ENCODE data around the gene INS.
"Not testable (repeated sequence)": the region's sequence is repeated elsewhere in the genome, so short reads cannot be mapped to it uniquely, and the experiment has no call there.

The INS gene

GRCh38 chr11:2128130-2128510 is 32.9 kb downstream of the INS start:
- Histone ChIP-seq H3K4me1 (ENCODE audit: control insufficient read depth in 2 of 2, insufficient read depth in 1 of 2, low read depth in 1 of 2, low read length in 2 of 2) (peaks cover 0 to 1% of the 10 kb centered on the region in 2 donors), H2BK12ac (ENCODE audit: low read length) (no peak overlapping the region), H3K9ac (ENCODE audit: low read depth, low read length, poor library complexity) (no peak overlapping the region), H2BK5ac (ENCODE audit: low read length) (no peak overlapping the region), H3K4me3 (ENCODE audit: low read length in 2 of 2) (no peak overlapping the region), H3K9me3 (replicated peaks in 1 of 2; ENCODE audit: control insufficient read depth in 2 of 2, insufficient read depth in 1 of 2, low read depth in 1 of 2, low read length in 2 of 2) (peaks cover 0 to 6% of the 10 kb centered on the region in 2 donors), H4K91ac (ENCODE audit: low read depth, low read length, poor library complexity) (no peak overlapping the region), H3K14ac (ENCODE audit: low read length) (no peak overlapping the region), H3K23ac (ENCODE audit: low read depth, low read length, poor library complexity) (no peak overlapping the region), H3K18ac (ENCODE audit: low read length) (peak overlapping the region; percentile 76), H3K4me2 (ENCODE audit: insufficient read depth, low read length, poor library complexity, severe bottlenecking) (no peak overlapping the region), H3K27ac (replicated peaks; ENCODE audit: low read length) (no peak overlapping the region), H3K4ac (ENCODE audit: low read length) (no peak overlapping the region), H3K36me3 (replicated peaks in 1 of 2; ENCODE audit: control insufficient read depth in 2 of 2, insufficient read depth in 2 of 2, low read length in 2 of 2) (no peaks in the 10 kb centered on the region), H2AK5ac (ENCODE audit: low read depth, low read length) (peak overlapping the region; percentile 81), H3K79me1 (ENCODE audit: low read depth, low read length) (no peaks in the 10 kb centered on the region), H2AFZ (ENCODE audit: low read length) (no peak overlapping the region), H4K8ac (ENCODE audit: low read depth, low read length) (no peak overlapping the region), H2BK120ac (ENCODE audit: low read depth, low read length) (peak overlapping the region; percentile 72), H3K27me3 (ENCODE audit: control insufficient read depth in 3 of 3, insufficient read depth in 3 of 3, low read depth in 1 of 3, low read length in 3 of 3) (peaks cover 0 to 16% (median 9%) of the 10 kb centered on the region in 3 experiments), H2BK15ac (ENCODE audit: low read length) (no peak overlapping the region)
- WGBS, 2 donors (ENCODE audit: extremely low coverage in 2 of 2, insufficient read length in 2 of 2, insufficient replicate concordance in 1 of 2): no CpG with 5 or more reads among the region's 7 CpGs
- DNase-seq (ENCODE audit: low spot score): no peak

- peaks cover 0 to 11% (median 6%) of the 10 kb centered on the region in 3 experiments for H3K27me3 ChIP-seq (ENCODE audit: control insufficient read depth in 3 of 3, insufficient read depth in 3 of 3, low read depth in 1 of 3, low read length in 3 of 3)
- no peak overlapping the region for H3K23ac ChIP-seq (ENCODE audit: low read depth, low read length, poor library complexity)
- H3K4ac ChIP-seq (ENCODE audit: low read length): no peak overlapping the region
- peak overlapping the region; percentile 72 for H2BK120ac ChIP-seq (ENCODE audit: low read depth, low read length)
- H2BK15ac ChIP-seq (ENCODE audit: low read length): no peak overlapping the region
- H2AK5ac ChIP-seq (ENCODE audit: low read depth, low read length): peak overlapping the region; percentile 81
- peaks cover 0 to 2% of the 10 kb centered on the region in 2 donors for H3K4me1 ChIP-seq (ENCODE audit: control insufficient read depth in 2 of 2, insufficient read depth in 1 of 2, low read depth in 1 of 2, low read length in 2 of 2)
- no peak overlapping the region for H2BK5ac ChIP-seq (ENCODE audit: low read length)
- H3K36me3 ChIP-seq (replicated peaks in 1 of 2; ENCODE audit: control insufficient read depth in 2 of 2, insufficient read depth in 2 of 2, low read length in 2 of 2): no peaks in the 10 kb centered on the region
- H3K18ac ChIP-seq (ENCODE audit: low read length): peak overlapping the region; percentile 76
- no peak for DNase-seq (ENCODE audit: low spot score)
- H4K91ac ChIP-seq (ENCODE audit: low read depth, low read length, poor library complexity): no peak overlapping the region
- H3K9ac ChIP-seq (ENCODE audit: low read depth, low read length, poor library complexity): no peak overlapping the region
- H2AFZ ChIP-seq (ENCODE audit: low read length): no peak overlapping the region
- H2BK12ac ChIP-seq (ENCODE audit: low read length): peak overlapping the region; percentile 73
- H3K14ac ChIP-seq (ENCODE audit: low read length): no peak overlapping the region
- no peak overlapping the region for H3K27ac ChIP-seq (replicated peaks; ENCODE audit: low read length)
- WGBS, 2 donors (ENCODE audit: extremely low coverage in 2 of 2, insufficient read length in 2 of 2, insufficient replicate concordance in 1 of 2): no CpG with 5 or more reads among the region's 8 CpGs
- H4K8ac ChIP-seq (ENCODE audit: low read depth, low read length): no peak overlapping the region
- H3K4me3 ChIP-seq (ENCODE audit: low read length in 2 of 2): no peak overlapping the region
- H3K79me1 ChIP-seq (ENCODE audit: low read depth, low read length): no peaks in the 10 kb centered on the region
- no peak overlapping the region for H3K4me2 ChIP-seq (ENCODE audit: insufficient read depth, low read length, poor library complexity, severe bottlenecking)
- peaks cover 0 to 6% of the 10 kb centered on the region in 2 donors for H3K9me3 ChIP-seq (replicated peaks in 1 of 2; ENCODE audit: control insufficient read depth in 2 of 2, insufficient read depth in 1 of 2, low read depth in 1 of 2, low read length in 2 of 2)
These were observed 33.4 kb downstream of the INS start for GRCh38 chr11:2127482-2128129.

GRCh38 chr11:2126520-2127085 is 34.4 kb downstream of the INS start:
- H3K23ac ChIP-seq (ENCODE audit: low read depth, low read length, poor library complexity): no peak overlapping the region
- H2BK120ac ChIP-seq (ENCODE audit: low read depth, low read length): no peak overlapping the region
- peaks cover 0 to 4% of the 10 kb centered on the region in 2 donors for H3K4me1 ChIP-seq (ENCODE audit: control insufficient read depth in 2 of 2, insufficient read depth in 1 of 2, low read depth in 1 of 2, low read length in 2 of 2)
- H2BK5ac ChIP-seq (ENCODE audit: low read length): no peak overlapping the region
- no CpG with 5 or more reads among the region's 2 CpGs for WGBS, 2 donors (ENCODE audit: extremely low coverage in 2 of 2, insufficient read length in 2 of 2, insufficient replicate concordance in 1 of 2)
- DNase-seq (ENCODE audit: low spot score): no peak
- H2BK15ac ChIP-seq (ENCODE audit: low read length): no peak overlapping the region
- no peak overlapping the region for H4K91ac ChIP-seq (ENCODE audit: low read depth, low read length, poor library complexity)
- no peak overlapping the region for H4K8ac ChIP-seq (ENCODE audit: low read depth, low read length)
- peaks cover 0 to 14% (median 3%) of the 10 kb centered on the region in 3 experiments for H3K27me3 ChIP-seq (ENCODE audit: control insufficient read depth in 3 of 3, insufficient read depth in 3 of 3, low read depth in 1 of 3, low read length in 3 of 3)
- H3K18ac ChIP-seq (ENCODE audit: low read length): no peak overlapping the region
- H3K36me3 ChIP-seq (replicated peaks in 1 of 2; ENCODE audit: control insufficient read depth in 2 of 2, insufficient read depth in 2 of 2, low read length in 2 of 2): no peaks in the 10 kb centered on the region
- H3K14ac ChIP-seq (ENCODE audit: low read length): no peak overlapping the region
- no peak overlapping the region for H3K9ac ChIP-seq (ENCODE audit: low read depth, low read length, poor library complexity)
- no peak overlapping the region for H2BK12ac ChIP-seq (ENCODE audit: low read length)
- no peak overlapping the region for H3K4me2 ChIP-seq (ENCODE audit: insufficient read depth, low read length, poor library complexity, severe bottlenecking)
- no peak overlapping the region for H2AK5ac ChIP-seq (ENCODE audit: low read depth, low read length)
- no peak overlapping the region for H3K27ac ChIP-seq (replicated peaks; ENCODE audit: low read length)
- H2AFZ ChIP-seq (ENCODE audit: low read length): no peak overlapping the region
- peaks cover 0 to 3% of the 10 kb centered on the region in 2 donors for H3K9me3 ChIP-seq (replicated peaks in 1 of 2; ENCODE audit: control insufficient read depth in 2 of 2, insufficient read depth in 1 of 2, low read depth in 1 of 2, low read length in 2 of 2)
- no peak overlapping the region for H3K4ac ChIP-seq (ENCODE audit: low read length)
- H3K4me3 ChIP-seq (ENCODE audit: low read length in 2 of 2): no peak overlapping the region
- no peaks in the 10 kb centered on the region for H3K79me1 ChIP-seq (ENCODE audit: low read depth, low read length)

- H2BK5ac ChIP-seq (ENCODE audit: low read length); H3K4me1 ChIP-seq (ENCODE audit: control insufficient read depth in 2 of 2, insufficient read depth in 1 of 2, low read depth in 1 of 2, low read length in 2 of 2); H3K23ac ChIP-seq (ENCODE audit: low read depth, low read length, poor library complexity); H3K4me3 ChIP-seq (ENCODE audit: low read length in 2 of 2); H3K27ac ChIP-seq (replicated peaks; ENCODE audit: low read length); H4K91ac ChIP-seq (ENCODE audit: low read depth, low read length, poor library complexity); H2BK12ac ChIP-seq (ENCODE audit: low read length); H3K79me1 ChIP-seq (ENCODE audit: low read depth, low read length); H3K18ac ChIP-seq (ENCODE audit: low read length); H2AFZ ChIP-seq (ENCODE audit: low read length); H3K14ac ChIP-seq (ENCODE audit: low read length); H3K4ac ChIP-seq (ENCODE audit: low read length); H3K4me2 ChIP-seq (ENCODE audit: insufficient read depth, low read length, poor library complexity, severe bottlenecking); H2BK120ac ChIP-seq (ENCODE audit: low read depth, low read length); H2AK5ac ChIP-seq (ENCODE audit: low read depth, low read length); H4K8ac ChIP-seq (ENCODE audit: low read depth, low read length); H3K36me3 ChIP-seq (replicated peaks in 1 of 2; ENCODE audit: control insufficient read depth in 2 of 2, insufficient read depth in 2 of 2, low read length in 2 of 2); H3K9me3 ChIP-seq (replicated peaks in 1 of 2; ENCODE audit: control insufficient read depth in 2 of 2, insufficient read depth in 1 of 2, low read depth in 1 of 2, low read length in 2 of 2); DNase-seq (ENCODE audit: low spot score); H2BK15ac ChIP-seq (ENCODE audit: low read length): not testable (repeated sequence)
- Histone ChIP-seq H3K9ac (ENCODE audit: low read depth, low read length, poor library complexity) (peak overlapping the region; percentile 63), H3K27me3 (ENCODE audit: control insufficient read depth in 3 of 3, insufficient read depth in 3 of 3, low read depth in 1 of 3, low read length in 3 of 3) (peaks cover 0 to 26% (median 0%) of the 10 kb centered on the region in 3 experiments)
- no CpG with 5 or more reads among the region's 10 CpGs for WGBS, 2 donors (ENCODE audit: extremely low coverage in 2 of 2, insufficient read length in 2 of 2, insufficient replicate concordance in 1 of 2)
These were observed 36.1 kb downstream of the INS start for GRCh38 chr11:2124736-2125484.
